Daoy (cell line): ENCODE results near the gene BET1. TPM values are rescaled to one million over a fixed set of nuclear protein-coding genes. Genes with fewer than 3 reads are reported as not detected.
A peak's percentile ranks its signal among the peaks of the same experiment; 100 is the strongest.

Experiments
- DNase-seq: peaks from one replicate; pipeline ENCODE4 v3.0.0-alpha.2; 2015; ENCODE audit warnings: low read depth
- total RNA-seq: library from RNA; depleted of rRNA; stranded (reverse); fragments of >200 nt; shearing (Covaris generic); gene quantifications from 2 replicates; pipeline ENCODE4 v1.2.3, GENCODE V29; 2014

Gene BET1
- total RNA-seq, 1 experiment from 2014 or later, result 36.8 TPM

- DNase-seq, result no peak
Observed at GRCh38 chr7:94012746-94013145, 8.6 kb upstream of the BET1 start.

GRCh38 chr7:94011714-94012353, 7.7 kb upstream of the BET1 start:
- DNase-seq, result no peak

GRCh38 chr7:94008537-94008936, 4.4 kb upstream of the BET1 start:
- DNase-seq, result peak; percentile 43

- DNase-seq, result no peak
Observed at GRCh38 chr7:94005753-94006152, 1.6 kb upstream of the BET1 start.

- DNase-seq, result peak; percentile 8
Observed at GRCh38 chr7:94003446-94004023, 620 bp downstream of the BET1 start.

- no peak for DNase-seq
Observed at GRCh38 chr7:94001396-94001795, 2.8 kb downstream of the BET1 start.

GRCh38 chr7:93997868-93998267, 6.3 kb downstream of the BET1 start:
- no peak for DNase-seq

GRCh38 chr7:93992421-93993110, 11.6 kb downstream of the BET1 start:
- no peak for DNase-seq

- DNase-seq, result no peak
Observed at GRCh38 chr7:93987297-93987696, 16.9 kb downstream of the BET1 start.

- DNase-seq, result no peak
Observed at GRCh38 chr7:93985101-93985500, 19.1 kb downstream of the BET1 start.

GRCh38 chr7:93984024-93984423, 20.1 kb downstream of the BET1 start:
- no peak for DNase-seq

GRCh38 chr7:93981480-93981874, 22.7 kb downstream of the BET1 start:
- no peak for DNase-seq

- DNase-seq, result no peak
Observed at GRCh38 chr7:93980744-93981479, 23.2 kb downstream of the BET1 start.

GRCh38 chr7:93977211-93977950, 26.8 kb downstream of the BET1 start:
- no peak for DNase-seq

GRCh38 chr7:93973134-93973533, 31.0 kb downstream of the BET1 start:
- DNase-seq, result no peak

GRCh38 chr7:93972029-93972725, 32.0 kb downstream of the BET1 start:
- no peak for DNase-seq

GRCh38 chr7:93968911-93969620, 35.1 kb downstream of the BET1 start:
- DNase-seq, result no peak

GRCh38 chr7:93964813-93965212, 39.3 kb downstream of the BET1 start:
- DNase-seq, result no peak

- no peak for DNase-seq
Observed at GRCh38 chr7:93964262-93964661, 39.9 kb downstream of the BET1 start.

GRCh38 chr7:93960986-93961385, 43.2 kb downstream of the BET1 start:
- no peak for DNase-seq

- peak; percentile 7 for DNase-seq
Observed at GRCh38 chr7:93958651-93959050, 45.5 kb downstream of the BET1 start.
